Gastrocnemius medialis (tissue), 4 donors: ENCODE measurements around the gene EIF2B1. TPM values are rescaled to one million over a fixed set of nuclear protein-coding genes. Genes with fewer than 3 reads are reported as not detected.

Experiments used
- ATAC-seq, 2 donors: fragments of 150-250 bp; one replicate each; pipeline ENCODE4 v1.9.1; 2016
- DNase-seq, 2 donors: peaks; one replicate each; pipeline ENCODE4 v3.0.0-alpha.2; 2019
- H3K27ac ChIP-seq, 4 donors: fragments of 200-600 bp; sonication (generic); 1 replicate in 1 of 4; 2 replicates in 3 of 4; pipeline ENCODE4 v1.5.1; 2016 to 2018; ENCODE audit warnings: mild to moderate bottlenecking in 2 of 4, moderate library complexity in 1 of 4
- H3K27me3 ChIP-seq, 3 donors: fragments of 200-600 bp; sonication (generic) in 2 of 3; 1 replicate in 1 of 3; 2 replicates in 2 of 3; pipeline versions ENCODE4 v1.5.1 to v1.6.0; 2016 to 2019; ENCODE audit warnings: mild to moderate bottlenecking in 1 of 3, moderate library complexity in 1 of 3
- H3K36me3 ChIP-seq, 2 donors: fragments of 200-600 bp; sonication (generic) in 1 of 2; one replicate each; pipeline ENCODE4 v1.5.1; 2017 to 2018
- H3K4me1 ChIP-seq, 2 donors: fragments of 200-600 bp; sonication (generic) in 1 of 2; one replicate each; pipeline ENCODE4 v1.5.1; 2016 to 2017; ENCODE audit warnings: mild to moderate bottlenecking in 2 of 2
- H3K4me3 ChIP-seq, 4 donors: fragments of 200-600 bp; sonication (generic) in 3 of 4; 1 replicate in 1 of 4; 2 replicates in 3 of 4; pipeline ENCODE4 v1.5.1; 2016 to 2019; ENCODE audit warnings: mild to moderate bottlenecking in 2 of 4
- H3K9me3 ChIP-seq, 3 donors: fragments of 200-600 bp; sonication (generic) in 2 of 3; 1 replicate in 1 of 3; 2 replicates in 2 of 3; pipeline ENCODE4 v1.5.1; 2016 to 2019
- POLR2A ChIP-seq, 2 donors: fragments of 450-650 bp; IDR thresholded peaks; one replicate each; pipeline ENCODE4 v1.6.1; 2017; ENCODE audit warnings: antibody characterized with exemption in 2 of 2, mild to moderate bottlenecking in 2 of 2, moderate library complexity in 2 of 2
- in situ Hi-C, 4 donors: fragments of 200-750 bp; cut with MboI; loops; one replicate each; pipeline versions ENCODE4 v1.15.0 to v1.8.0; 2017; ENCODE audit warnings: low sequenced_read_pairs in 4 of 4
- intact Hi-C: fragments of 100-400 bp; cut with DNase I; formaldehyde crosslinking; loops from one replicate; pipeline ENCODE4 v1.15.1; 2023; ENCODE audit warnings: low total_unique reads
- total RNA-seq, 4 donors: library from RNA; depleted of rRNA; stranded (reverse); fragments of >200 nt; gene quantifications; one replicate each; pipeline versions ENCODE4 v1.1.0 to v1.2.3, GENCODE V29; 2016
- TF ChIP-seq, protein P1 (sequence below), 5 experiments: fragments of 450-650 bp in 3 of 5; fragments of 200-600 bp in 2 of 5; sonication (generic) in 2 of 5; IDR thresholded peaks in 4 of 5; conservative IDR thresholded peaks in 1 of 5; 1 replicate in 4 of 5; 2 replicates in 1 of 5; pipeline ENCODE4 v1.5.1; 2016 to 2019; ENCODE audit warnings: antibody characterized with exemption in 5 of 5, mild to moderate bottlenecking in 3 of 5, moderate library complexity in 3 of 5

The EIF2B1 gene
- total RNA-seq: 100 to 1,000 TPM in 3 of 4 donors, 10 to 100 TPM in 1; 84.5 to 118 (median 112) TPM

DNA sequence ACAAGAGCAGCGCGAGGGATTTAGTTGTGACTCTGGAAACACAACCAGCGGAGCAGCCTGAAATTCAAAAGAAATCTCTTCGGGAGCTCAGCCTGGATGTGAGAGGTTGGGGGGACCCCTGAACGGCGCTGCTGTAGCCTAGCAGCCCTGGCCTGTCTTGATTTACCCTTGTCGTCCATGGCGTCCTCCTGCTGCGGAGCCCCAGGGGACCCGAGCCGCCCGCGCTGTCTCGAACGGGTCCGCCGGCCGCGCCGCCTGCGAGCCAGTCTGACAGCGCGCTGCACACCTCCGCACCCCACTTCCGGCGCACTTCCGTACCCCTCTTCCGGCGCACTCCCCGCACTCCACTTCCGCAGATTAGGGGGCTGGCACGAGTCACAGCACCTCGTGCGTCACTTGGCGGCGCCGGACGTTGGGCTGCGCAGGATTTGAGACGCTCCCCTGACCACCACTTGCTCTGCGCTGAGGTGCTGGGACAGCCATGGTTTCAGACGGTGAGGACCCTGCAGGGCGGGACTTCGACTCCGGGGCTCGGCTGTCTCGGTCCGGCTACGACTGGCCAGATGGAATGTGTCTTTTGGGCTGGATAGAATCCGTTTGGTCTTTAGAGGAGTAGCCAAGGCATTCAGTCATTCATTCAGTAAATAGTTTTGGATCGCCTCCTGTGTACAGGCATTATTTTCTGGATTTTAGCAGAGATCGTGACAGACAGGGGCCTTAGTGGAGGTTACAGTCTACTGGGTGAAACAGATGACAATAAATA is at the start of gene EIF2B1, which contains the start of gene GTF2H3:
EIF2B1 (minus strand) TSS at position 308 of the 763 bp plus-strand sequence; CDS start at position 179, 129 bp downstream.
GTF2H3 (plus strand) TSS at position 451 of the 763 bp plus-strand sequence; CDS start at position 482, 31 bp downstream.
- Histone ChIP-seq H3K4me1 (peaks cover 12% of the 10 kb centered on the region in 2 donors), H3K27me3 (no peaks in the 10 kb centered on the region), H3K4me3 (peak within 1 kb of the TSS; percentile 86 to 97 (median 95)), H3K27ac (peak within 1 kb of the TSS; percentile 74 to 89 (median 84)), H3K9me3 (no peaks in the 10 kb centered on the region), H3K36me3 (peaks cover 0 to 37% of the 10 kb centered on the region in 2 donors)
- intact Hi-C loops (loop anchor here (1.0 to 5.0 kb wide), 3 partner anchors 31 to 49 kb away; partner anchors contain the start of genes DDX55, TCTN2 and TMED2), in situ Hi-C loops (loop anchor here in 1 of 4 donors (25.0 kb wide), 1 partner anchor 1121 kb away; the partner anchor contains the start of gene ZCCHC8)
- peak; percentile 99 for ATAC-seq
- peak; percentile 92 to 96 for DNase-seq
- peak; percentile 63 to 85 for TF ChIP-seq POLR2A (IDR thresholded peaks at IDR 0.05)
- TF ChIP-seq, protein P1, sequence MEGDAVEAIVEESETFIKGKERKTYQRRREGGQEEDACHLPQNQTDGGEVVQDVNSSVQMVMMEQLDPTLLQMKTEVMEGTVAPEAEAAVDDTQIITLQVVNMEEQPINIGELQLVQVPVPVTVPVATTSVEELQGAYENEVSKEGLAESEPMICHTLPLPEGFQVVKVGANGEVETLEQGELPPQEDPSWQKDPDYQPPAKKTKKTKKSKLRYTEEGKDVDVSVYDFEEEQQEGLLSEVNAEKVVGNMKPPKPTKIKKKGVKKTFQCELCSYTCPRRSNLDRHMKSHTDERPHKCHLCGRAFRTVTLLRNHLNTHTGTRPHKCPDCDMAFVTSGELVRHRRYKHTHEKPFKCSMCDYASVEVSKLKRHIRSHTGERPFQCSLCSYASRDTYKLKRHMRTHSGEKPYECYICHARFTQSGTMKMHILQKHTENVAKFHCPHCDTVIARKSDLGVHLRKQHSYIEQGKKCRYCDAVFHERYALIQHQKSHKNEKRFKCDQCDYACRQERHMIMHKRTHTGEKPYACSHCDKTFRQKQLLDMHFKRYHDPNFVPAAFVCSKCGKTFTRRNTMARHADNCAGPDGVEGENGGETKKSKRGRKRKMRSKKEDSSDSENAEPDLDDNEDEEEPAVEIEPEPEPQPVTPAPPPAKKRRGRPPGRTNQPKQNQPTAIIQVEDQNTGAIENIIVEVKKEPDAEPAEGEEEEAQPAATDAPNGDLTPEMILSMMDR (IDR thresholded peaks at IDR 0.05 in 4 of 5, conservative IDR thresholded peaks at IDR 0.05 in 1 of 5): peak in 2 of 5 experiments; percentile 14 to 20

DNA sequence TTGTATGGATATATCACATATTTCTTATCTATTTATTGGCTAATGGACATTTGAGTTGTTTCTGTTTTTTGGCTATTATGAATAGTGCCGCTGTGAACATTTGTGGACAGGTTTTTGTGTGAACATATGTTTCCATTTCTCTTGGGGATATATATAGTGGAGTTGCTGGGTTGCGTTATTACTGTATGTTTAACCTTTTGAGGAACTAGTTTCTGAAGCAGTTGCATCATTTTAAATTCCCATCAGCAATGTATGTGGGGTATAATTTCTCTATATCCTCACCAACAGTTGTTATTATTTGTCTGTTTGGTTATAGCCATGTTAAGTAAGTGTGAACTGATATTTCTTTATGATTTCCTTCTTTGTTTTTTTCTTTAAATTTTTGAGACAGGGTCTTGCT is 48.1 kb upstream of the EIF2B1 start:
- ATAC-seq (no peak), DNase-seq (no peak)
- Histone ChIP-seq H3K9me3 (no peaks in the 10 kb centered on the region), H3K4me3 (no peak overlapping the region), H3K4me1 (no peaks in the 10 kb centered on the region), H3K27ac (no peak overlapping the region), H3K36me3 (peaks cover 0 to 10% of the 10 kb centered on the region in 2 donors), H3K27me3 (no peaks in the 10 kb centered on the region)
- TF ChIP-seq, protein P1 (IDR thresholded peaks at IDR 0.05 in 4 of 5, conservative IDR thresholded peaks at IDR 0.05 in 1 of 5): no peak
- no peak for TF ChIP-seq POLR2A (IDR thresholded peaks at IDR 0.05)
- in situ Hi-C loops: no loop called here
- intact Hi-C loops: no loop called here

DNA sequence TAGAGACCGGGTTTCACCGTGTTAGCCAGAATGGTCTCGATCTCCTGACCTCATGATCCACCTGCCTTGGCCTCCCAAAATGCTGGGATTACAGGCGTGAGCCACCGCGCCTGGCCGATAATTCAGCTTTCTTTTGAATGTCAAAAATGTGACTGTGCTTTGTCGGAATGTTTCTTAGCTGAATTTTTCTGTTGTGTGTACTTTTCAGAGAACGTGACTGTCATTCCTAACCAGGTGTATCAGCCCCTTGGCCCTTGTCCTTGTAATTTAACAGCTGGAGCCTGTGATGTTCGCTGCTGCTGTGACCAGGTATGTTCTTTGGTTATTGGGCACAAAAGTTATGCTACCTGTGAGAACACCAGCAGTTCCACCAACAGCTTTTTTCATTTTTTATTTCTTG is 45.5 kb upstream of the EIF2B1 start:
- no peak for TF ChIP-seq POLR2A (IDR thresholded peaks at IDR 0.05)
- TF ChIP-seq, protein P1 (IDR thresholded peaks at IDR 0.05 in 4 of 5, conservative IDR thresholded peaks at IDR 0.05 in 1 of 5): no peak
- H3K36me3 ChIP-seq: peaks cover 0 to 10% of the 10 kb centered on the region in 2 donors

DNA sequence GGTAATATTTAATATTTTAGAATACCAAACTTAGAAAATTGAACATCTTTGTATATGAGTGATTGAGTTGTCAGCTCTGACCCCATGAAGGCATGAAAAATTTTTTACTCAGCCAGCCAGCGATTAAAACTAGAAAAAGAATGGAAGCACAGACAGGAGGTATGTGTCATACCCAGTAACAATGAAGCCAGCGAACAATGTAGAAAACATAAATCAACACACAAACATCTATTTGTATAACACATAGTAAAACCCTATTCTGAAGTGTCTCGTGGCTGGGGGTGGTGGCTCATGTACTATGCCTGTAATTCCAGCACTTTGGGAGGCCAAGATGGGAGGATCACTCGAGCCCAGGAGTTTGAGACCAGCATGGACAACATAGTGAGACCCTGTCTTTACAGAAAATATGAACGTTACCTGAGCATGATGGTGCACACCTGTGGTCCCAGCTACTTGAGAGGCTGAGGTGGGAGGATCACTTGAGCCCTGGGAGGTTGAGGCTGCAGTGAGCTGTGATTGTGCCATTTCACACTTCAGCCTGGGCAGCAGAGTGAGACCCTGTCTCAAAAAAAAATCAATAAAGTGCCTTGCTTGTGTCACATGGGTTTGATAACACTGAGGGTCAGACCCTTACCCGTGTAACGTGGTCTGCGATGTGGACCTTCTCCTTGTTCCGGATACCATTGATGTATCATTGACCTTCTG is 43.3 kb upstream of the EIF2B1 start:
- in situ Hi-C loops: no loop called here
- Histone ChIP-seq H3K27ac (no peak overlapping the region), H3K9me3 (no peaks in the 10 kb centered on the region), H3K27me3 (no peaks in the 10 kb centered on the region), H3K4me3 (no peak overlapping the region), H3K36me3 (peaks cover 0 to 10% of the 10 kb centered on the region in 2 donors), H3K4me1 (peaks cover 2% of the 10 kb centered on the region in 2 donors)
- ATAC-seq (no peak), DNase-seq (no peak)
- intact Hi-C loops: no loop called here
- no peak for TF ChIP-seq POLR2A (IDR thresholded peaks at IDR 0.05)
- TF ChIP-seq, protein P1 (IDR thresholded peaks at IDR 0.05 in 4 of 5, conservative IDR thresholded peaks at IDR 0.05 in 1 of 5): no peak

More for the DNA sequence above, 45.5 kb upstream of the EIF2B1 start:
- Histone ChIP-seq H3K27me3 (no peaks in the 10 kb centered on the region), H3K27ac (no peak overlapping the region), H3K4me3 (no peak overlapping the region), H3K9me3 (no peaks in the 10 kb centered on the region), H3K4me1 (no peaks in the 10 kb centered on the region)
- intact Hi-C loops (no loop called here), in situ Hi-C loops (no loop called here)
- DNase-seq: no peak
- no peak for ATAC-seq
